ENCODE data around the gene ARL6IP5. TPM values are rescaled to one million over a fixed set of nuclear protein-coding genes. Genes with fewer than 3 reads are reported as not detected.

Gene ARL6IP5
- total and polyA plus RNA-seq, 2 of the 13 experiments (the other 11 are each of a cell fraction or from before 2014, with no cell fraction given), result 23.7 to 29.6 TPM

- TF ChIP-seq ZNF503 (CRISPR knock-in tag; IDR thresholded peaks at IDR 0.05) (no peak), ZMAT5 (CRISPR knock-in tag; IDR thresholded peaks at IDR 0.05; ENCODE audit: borderline replicate concordance, low read depth) (no peak), ZNF724P (CRISPR knock-in tag; IDR thresholded peaks at IDR 0.05; ENCODE audit: borderline replicate concordance) (no peak), ISX (CRISPR knock-in tag; conservative IDR thresholded peaks at IDR 0.05) (0 out of 2 replicates have a peak, but pooled peaks have one; percentile 61), ZNF451 (CRISPR knock-in tag; IDR thresholded peaks at IDR 0.05) (0 out of 2 replicates have a peak, but pooled peaks have one; percentile 48), NFE2L2 (IDR thresholded peaks at IDR 0.05; ENCODE audit: low read length) (no peak), ZNF816 (CRISPR knock-in tag; IDR thresholded peaks at IDR 0.05; ENCODE audit: borderline replicate concordance) (peak; percentile 74; the same call in 1 of the 2 replicates), KLF15 (CRISPR knock-in tag; IDR thresholded peaks at IDR 0.05; ENCODE audit: borderline replicate concordance) (no peak), ZUFSP (CRISPR knock-in tag; IDR thresholded peaks at IDR 0.05; ENCODE audit: borderline replicate concordance) (no peak), ZEB1 (IDR thresholded peaks at IDR 0.05; ENCODE audit: insufficient replicate concordance, low read depth) (no peak), RCOR2 (CRISPR knock-in tag; IDR thresholded peaks at IDR 0.05) (no peak), GZF1 (CRISPR knock-in tag; IDR thresholded peaks at IDR 0.05) (peak; percentile 59; the same call in 1 of the 2 replicates), ATAD3A (CRISPR knock-in tag; IDR thresholded peaks at IDR 0.05) (no peak), GMEB1 (CRISPR knock-in tag; IDR thresholded peaks at IDR 0.05; ENCODE audit: borderline replicate concordance) (peak; percentile 75; the same call in 1 of the 2 replicates), NRL (CRISPR knock-in tag; IDR thresholded peaks at IDR 0.05; ENCODE audit: borderline replicate concordance) (peak; percentile 93), ZNF619 (CRISPR knock-in tag; IDR thresholded peaks at IDR 0.05) (peak; percentile 48; the same call in 1 of the 2 replicates), ZNF326 (CRISPR knock-in tag; IDR thresholded peaks at IDR 0.05; ENCODE audit: borderline replicate concordance) (no peak)
- TF ChIP-seq, protein P1, sequence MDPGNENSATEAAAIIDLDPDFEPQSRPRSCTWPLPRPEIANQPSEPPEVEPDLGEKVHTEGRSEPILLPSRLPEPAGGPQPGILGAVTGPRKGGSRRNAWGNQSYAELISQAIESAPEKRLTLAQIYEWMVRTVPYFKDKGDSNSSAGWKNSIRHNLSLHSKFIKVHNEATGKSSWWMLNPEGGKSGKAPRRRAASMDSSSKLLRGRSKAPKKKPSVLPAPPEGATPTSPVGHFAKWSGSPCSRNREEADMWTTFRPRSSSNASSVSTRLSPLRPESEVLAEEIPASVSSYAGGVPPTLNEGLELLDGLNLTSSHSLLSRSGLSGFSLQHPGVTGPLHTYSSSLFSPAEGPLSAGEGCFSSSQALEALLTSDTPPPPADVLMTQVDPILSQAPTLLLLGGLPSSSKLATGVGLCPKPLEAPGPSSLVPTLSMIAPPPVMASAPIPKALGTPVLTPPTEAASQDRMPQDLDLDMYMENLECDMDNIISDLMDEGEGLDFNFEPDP (CRISPR knock-in tag; conservative IDR thresholded peaks at IDR 0.05), result 0 out of 2 replicates have a peak, but pooled peaks have one; percentile 81
- TF ChIP-seq, protein P2, sequence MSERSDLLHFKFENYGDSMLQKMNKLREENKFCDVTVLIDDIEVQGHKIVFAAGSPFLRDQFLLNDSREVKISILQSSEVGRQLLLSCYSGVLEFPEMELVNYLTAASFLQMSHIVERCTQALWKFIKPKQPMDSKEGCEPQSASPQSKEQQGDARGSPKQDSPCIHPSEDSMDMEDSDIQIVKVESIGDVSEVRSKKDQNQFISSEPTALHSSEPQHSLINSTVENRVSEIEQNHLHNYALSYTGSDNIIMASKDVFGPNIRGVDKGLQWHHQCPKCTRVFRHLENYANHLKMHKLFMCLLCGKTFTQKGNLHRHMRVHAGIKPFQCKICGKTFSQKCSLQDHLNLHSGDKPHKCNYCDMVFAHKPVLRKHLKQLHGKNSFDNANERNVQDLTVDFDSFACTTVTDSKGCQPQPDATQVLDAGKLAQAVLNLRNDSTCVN (CRISPR knock-in tag; IDR thresholded peaks at IDR 0.05; ENCODE audit: borderline replicate concordance), result peak; percentile 62
Observed at GRCh38 chr3:69051756-69052471, 32.8 kb upstream of the ARL6IP5 start, which contains the start of gene TMF1 (continued).

Measured in HepG2 (cell line).